OCI-LY7 (cell line): ENCODE data around the gene ESPNL. TPM values are rescaled to one million over a fixed set of nuclear protein-coding genes. Genes with fewer than 3 reads are reported as not detected.

Experiments
- BruUV-seq: library from RNA; stranded (reverse); fragments of 400-500 nt; replicated peaks from 2 replicates; lab custom pipeline; 2021; lab: Mats Ljungman, UMichigan
- CTCF ChIA-PET: fragments of 300-600 bp; sonication (Branson Sonifier 250); formaldehyde crosslinking; loops from one replicate; lab custom pipeline; 2022; ENCODE audit warnings: antibody characterized with exemption; ENCODE audit not compliant: unreplicated experiment; lab: Charles Lee
- POLR2A ChIA-PET: fragments of 300-600 bp; sonication (Branson Sonifier 250); formaldehyde crosslinking; loops from one replicate; lab custom pipeline; 2022; ENCODE audit warnings: antibody characterized with exemption; lab: Charles Lee
- DNase-seq: peaks from one replicate; pipeline ENCODE4 v3.0.0-alpha.2; 2015; ENCODE audit warnings: low spot score
- H2AFZ ChIP-seq: fragments of 200-600 bp; sonication (generic), shearing (Covaris generic); 2 replicates; pipeline ENCODE4 v1.6.1; 2014; ENCODE audit warnings: mild to moderate bottlenecking, antibody characterized with exemption, low read length, moderate library complexity
- H3K27ac ChIP-seq: fragments of 200-600 bp; sonication (generic); 2 replicates; pipeline ENCODE4 v1.5.1; 2014; ENCODE audit warnings: mixed run types, low read depth, mild to moderate bottlenecking, moderate library complexity, low read length, inconsistent platforms; ENCODE audit not compliant: poor library complexity, severe bottlenecking
- H3K36me3 ChIP-seq: fragments of 200-600 bp; sonication (generic); 2 replicates; pipeline ENCODE4 v1.6.1; 2014; ENCODE audit warnings: mild to moderate bottlenecking, antibody characterized with exemption, low read length, moderate library complexity, mixed read lengths; ENCODE audit not compliant: insufficient read depth
- H3K4me1 ChIP-seq: fragments of 200-600 bp; sonication (generic); 2 replicates; pipeline ENCODE4 v1.5.1; 2014; ENCODE audit warnings: mild to moderate bottlenecking, low read length; ENCODE audit not compliant: insufficient read depth, poor library complexity, severe bottlenecking
- H3K4me2 ChIP-seq: fragments of 200-600 bp; sonication (generic); 2 replicates; pipeline ENCODE4 v1.6.1; 2014; ENCODE audit warnings: mild to moderate bottlenecking, low read length
- H3K4me3 ChIP-seq: fragments of 200-600 bp; sonication (generic); 2 replicates; pipeline ENCODE4 v1.5.1; 2014; ENCODE audit warnings: mild to moderate bottlenecking, low read depth, low read length; ENCODE audit not compliant: poor library complexity, severe bottlenecking
- H3K79me2 ChIP-seq: fragments of 200-600 bp; sonication (generic); 2 replicates; pipeline ENCODE4 v1.6.1; 2016; ENCODE audit warnings: low read depth, mild to moderate bottlenecking, low read length, moderate library complexity, mixed read lengths; ENCODE audit not compliant: insufficient read depth
- H3K9me2 ChIP-seq: fragments of 200-600 bp; sonication (generic); 2 replicates; pipeline ENCODE4 v1.6.1; 2016; ENCODE audit warnings: mild to moderate bottlenecking, low read length, mixed read lengths; ENCODE audit not compliant: insufficient read depth
- H3K9me3 ChIP-seq: fragments of 200-600 bp; sonication (generic); 2 replicates; pipeline ENCODE4 v1.6.1; 2014; ENCODE audit warnings: mild to moderate bottlenecking, mixed run types, low read length, mixed read lengths
- H4K20me1 ChIP-seq: fragments of 200-600 bp; sonication (generic); 2 replicates; pipeline ENCODE4 v1.6.1; 2014; ENCODE audit warnings: mild to moderate bottlenecking, antibody characterized with exemption, low read length, moderate library complexity, mixed read lengths; ENCODE audit not compliant: insufficient read depth
- CTCF ChIP-seq: fragments of 200-600 bp; sonication (generic); conservative IDR thresholded peaks from 2 replicates; pipeline ENCODE4 v1.5.1; 2014; ENCODE audit warnings: mild to moderate bottlenecking, antibody characterized with exemption, low read length, moderate library complexity, mixed read lengths
- EZH2phosphoT487 ChIP-seq: fragments of 200-600 bp; sonication (generic); IDR thresholded peaks from 2 replicates; pipeline ENCODE4 v1.6.1; 2018; ENCODE audit warnings: low read depth, borderline replicate concordance, mild to moderate bottlenecking, mixed run types, antibody characterized with exemption, low read length, moderate library complexity, mixed read lengths
- intact Hi-C: fragments of 100-400 bp; cut with micrococcal nuclease; formaldehyde crosslinking; loops from one replicate; pipeline ENCODE4 v1.10.0; 2022; ENCODE audit not compliant: unreplicated experiment
- total RNA-seq, 2 experiments: library from RNA; depleted of rRNA in 1 of 2; stranded (reverse); fragments of >200 nt in 1 of 2; shearing (Covaris generic) in 1 of 2; gene quantifications; 2 replicates each; pipeline ENCODE4 v1.2.3, GENCODE V29; 2014 to 2022

ESPNL gene
- total RNA-seq, 2 experiments from 2014 or later: 5.0 to 7.7 TPM

- H4K20me1 ChIP-seq: no peaks in the 10 kb centered on the region
- ChIA-PET CTCF (no interaction called here), POLR2A (no interaction called here)
- BruUV-seq: no TSS peak
- H3K27ac ChIP-seq: peak overlapping the region; percentile 34
- no peak overlapping the region for H3K4me2 ChIP-seq
- H3K4me1 ChIP-seq: peaks cover 28% of the 10 kb centered on the region
- no peak overlapping the region for H2AFZ ChIP-seq
- no peak overlapping the region for H3K4me3 ChIP-seq
- intact Hi-C loops: loop anchor here (10.0 kb wide), 1 partner anchor 314 kb away; the partner anchor contains the start of gene RAMP1
- no peaks in the 10 kb centered on the region for H3K9me3 ChIP-seq
- no peaks in the 10 kb centered on the region for H3K9me2 ChIP-seq
- DNase-seq: no peak
- no peaks in the 10 kb centered on the region for H3K79me2 ChIP-seq
- no peak for TF ChIP-seq CTCF
- TF ChIP-seq EZH2phosphoT487: no peak
- peaks cover 43% of the 10 kb centered on the region for H3K36me3 ChIP-seq
Measured at GRCh38 chr2:238168196-238169047, 68.3 kb downstream of the ESPNL start.

GRCh38 chr2:238169048-238169707, 69.0 kb downstream of the ESPNL start:
- Histone ChIP-seq H3K4me2 (no peak overlapping the region), H4K20me1 (no peaks in the 10 kb centered on the region), H2AFZ (no peak overlapping the region), H3K9me2 (no peaks in the 10 kb centered on the region), H3K79me2 (no peaks in the 10 kb centered on the region), H3K4me3 (no peak overlapping the region), H3K36me3 (peaks cover 51% of the 10 kb centered on the region), H3K9me3 (no peaks in the 10 kb centered on the region), H3K4me1 (peaks cover 28% of the 10 kb centered on the region), H3K27ac (peak overlapping the region; percentile 34)
- BruUV-seq: no TSS peak
- ChIA-PET CTCF (no interaction called here), POLR2A (interaction anchor here (0.9 kb wide), 1 partner anchor 9 kb away, joined by 4 read pairs; no protein-coding TSS in a partner anchor)
- TF ChIP-seq EZH2phosphoT487 (no peak), CTCF (no peak)
- intact Hi-C loops: loop anchor here (10.0 kb wide), 1 partner anchor 314 kb away; the partner anchor contains the start of gene RAMP1
- DNase-seq: no peak
